Mucosa of rectum (tissue), 2 donors: Measurements from ENCODE around the gene PRDM11.

ENCODE experiments used
- H3K27ac ChIP-seq, 2 donors: one replicate each; pipeline ENCODE4 v1.7.0; 2013; ENCODE audit warnings: inconsistent platforms in 2 of 2, low read depth in 2 of 2, low read length in 2 of 2
- H3K27me3 ChIP-seq, 2 donors: one replicate each; pipeline ENCODE4 v1.7.0; 2013; ENCODE audit warnings: low read length in 2 of 2; ENCODE audit not compliant: control insufficient read depth in 2 of 2, insufficient read depth in 2 of 2
- H3K36me3 ChIP-seq, 2 donors: one replicate each; pipeline ENCODE4 v1.7.0; 2013; ENCODE audit warnings: low read length in 2 of 2; ENCODE audit not compliant: control insufficient read depth in 2 of 2, insufficient read depth in 2 of 2
- H3K4me1 ChIP-seq, 2 donors: one replicate each; pipeline ENCODE4 v1.7.0; 2013; ENCODE audit warnings: low read length in 2 of 2, mild to moderate bottlenecking in 1 of 2; ENCODE audit not compliant: control insufficient read depth in 2 of 2, insufficient read depth in 2 of 2
- H3K4me3 ChIP-seq, 2 donors: one replicate each; pipeline ENCODE4 v1.7.0; 2013; ENCODE audit warnings: low read length in 2 of 2
- H3K9ac ChIP-seq, 2 donors: one replicate each; pipeline ENCODE4 v1.7.0; 2013; ENCODE audit warnings: low read length in 2 of 2, low read depth in 1 of 2, mild to moderate bottlenecking in 1 of 2
- H3K9me3 ChIP-seq, 2 donors: one replicate each; pipeline ENCODE4 v1.7.0; 2013; ENCODE audit warnings: low read length in 2 of 2; ENCODE audit not compliant: control insufficient read depth in 2 of 2
- donor health status: healthy.
- donor health status: Normal muscosa, but diverticular disease.

The PRDM11 gene

DNA sequence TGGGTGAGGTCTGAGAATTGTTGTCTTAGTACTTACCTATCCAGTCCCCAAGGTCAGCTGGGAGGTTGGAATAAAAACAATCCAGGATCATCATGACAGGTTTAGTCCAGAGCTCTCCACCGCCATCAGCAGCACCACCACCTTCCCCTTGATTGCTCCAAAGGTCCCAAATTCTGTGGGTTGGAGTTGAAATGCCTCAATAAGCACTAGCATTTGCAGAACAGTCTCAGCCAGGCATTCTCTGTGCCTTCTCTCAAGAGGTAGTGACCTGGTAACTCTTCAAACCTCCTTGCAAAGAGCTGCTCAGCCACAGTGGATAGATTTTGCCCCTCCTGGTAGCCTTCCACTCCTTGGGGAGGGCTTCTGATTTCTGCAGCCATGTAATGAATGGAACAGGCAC lies 69.6 kb downstream of the PRDM11 start:
- Histone ChIP-seq H3K36me3 (peaks cover 0 to 6% of the 10 kb centered on the region in 2 donors), H3K9ac (no peak overlapping the region), H3K4me1 (no peaks in the 10 kb centered on the region), H3K27me3 (no peaks in the 10 kb centered on the region), H3K4me3 (no peak overlapping the region), H3K27ac (no peak overlapping the region), H3K9me3 (no peaks in the 10 kb centered on the region)

DNA sequence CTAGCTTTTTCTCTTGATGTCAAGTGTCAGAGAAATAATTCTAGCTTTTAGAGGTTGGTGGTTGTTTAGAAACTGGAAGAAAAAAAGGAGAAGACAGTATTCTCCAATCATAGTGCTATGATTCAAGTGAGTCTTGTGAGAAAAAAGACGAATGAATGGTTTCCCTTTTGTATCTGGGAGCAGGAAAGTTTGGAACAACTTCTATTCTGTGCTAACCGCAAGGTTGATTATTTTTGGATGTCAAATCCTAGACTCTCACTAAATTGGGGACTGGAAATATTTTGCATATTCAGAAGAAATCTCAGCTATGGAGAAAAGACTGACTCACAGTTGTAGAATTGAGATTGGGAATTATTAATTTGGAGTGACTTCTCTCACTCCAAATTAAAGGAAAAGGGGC lies 70.5 kb downstream of the PRDM11 start:
- H3K9ac ChIP-seq: no peak overlapping the region
- H3K27ac ChIP-seq: no peak overlapping the region
- no peaks in the 10 kb centered on the region for H3K27me3 ChIP-seq
- no peaks in the 10 kb centered on the region for H3K4me1 ChIP-seq
- no peaks in the 10 kb centered on the region for H3K9me3 ChIP-seq
- H3K4me3 ChIP-seq: no peak overlapping the region
- peaks cover 0 to 10% of the 10 kb centered on the region in 2 donors for H3K36me3 ChIP-seq

DNA sequence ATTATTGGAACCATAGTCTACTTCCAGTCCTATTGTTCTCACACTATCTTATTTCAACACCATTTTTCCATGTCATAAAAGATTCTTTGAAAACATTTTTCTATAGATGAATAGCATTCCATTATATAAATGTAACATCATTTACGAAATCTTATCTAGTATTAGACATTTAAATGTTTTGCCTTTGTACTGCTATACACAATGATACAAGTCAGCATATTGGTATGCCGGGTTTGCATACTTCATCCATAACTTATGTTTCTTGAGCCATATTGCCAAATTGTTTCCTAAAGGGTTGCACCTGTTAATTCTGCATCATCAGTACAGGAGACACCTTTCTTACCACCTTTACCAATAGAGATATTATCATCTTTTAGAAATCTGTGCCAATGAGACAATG lies 71.6 kb downstream of the PRDM11 start:
- no peaks in the 10 kb centered on the region for H3K9me3 ChIP-seq
- H3K36me3 ChIP-seq: peaks cover 0 to 6% of the 10 kb centered on the region in 2 donors
- H3K27ac ChIP-seq: no peak overlapping the region
- no peaks in the 10 kb centered on the region for H3K4me1 ChIP-seq
- H3K27me3 ChIP-seq: no peaks in the 10 kb centered on the region
- no peak overlapping the region for H3K4me3 ChIP-seq
- H3K9ac ChIP-seq: no peak overlapping the region

DNA sequence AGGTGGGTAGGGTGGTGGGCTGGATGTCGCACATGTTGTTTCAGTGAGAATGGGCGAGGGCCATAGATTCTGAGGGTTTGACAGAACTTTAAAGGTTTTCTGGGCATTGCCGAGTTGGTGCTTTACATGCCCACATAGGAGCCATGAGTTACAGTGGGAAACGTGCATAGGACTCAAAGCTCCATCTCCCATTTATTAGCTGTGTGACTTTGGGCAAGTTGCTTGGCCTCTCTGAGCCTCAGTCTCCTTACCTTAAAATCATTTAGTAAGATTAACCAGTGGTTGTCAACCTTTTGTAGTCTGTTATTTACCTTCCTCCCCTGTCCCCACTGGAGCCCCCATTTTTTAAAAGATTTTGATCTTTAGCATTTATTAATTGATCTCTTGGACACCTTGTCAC lies 72.3 kb downstream of the PRDM11 start:
- no peak overlapping the region for H3K27ac ChIP-seq
- no peak overlapping the region for H3K9ac ChIP-seq
- H3K36me3 ChIP-seq: peaks cover 0 to 4% of the 10 kb centered on the region in 2 donors

DNA sequence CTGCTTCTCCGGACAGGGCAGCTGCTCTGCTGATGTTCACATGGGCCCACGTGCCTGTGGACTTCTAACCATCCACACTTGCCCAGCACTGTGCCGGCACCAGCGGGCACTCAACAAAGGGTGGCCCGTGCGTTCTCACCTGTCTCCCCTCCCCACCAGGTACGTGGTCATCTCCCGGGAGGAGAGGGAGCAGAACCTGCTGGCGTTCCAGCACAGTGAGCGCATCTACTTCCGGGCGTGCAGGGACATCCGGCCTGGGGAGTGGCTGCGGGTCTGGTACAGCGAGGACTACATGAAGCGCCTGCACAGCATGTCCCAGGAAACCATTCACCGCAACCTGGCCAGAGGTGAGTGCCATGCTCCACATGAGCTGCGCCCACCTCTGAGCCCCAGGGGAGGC lies 73.0 kb downstream of the PRDM11 start:
- H3K36me3 ChIP-seq: peaks cover 0 to 4% of the 10 kb centered on the region in 2 donors
- no peaks in the 10 kb centered on the region for H3K27me3 ChIP-seq
- H3K4me3 ChIP-seq: no peak overlapping the region
- no peak overlapping the region for H3K27ac ChIP-seq
- no peaks in the 10 kb centered on the region for H3K9me3 ChIP-seq
- H3K9ac ChIP-seq: no peak overlapping the region
- H3K4me1 ChIP-seq: no peaks in the 10 kb centered on the region

More for the DNA sequence above, 72.3 kb downstream of the PRDM11 start:
- Histone ChIP-seq H3K4me1 (no peaks in the 10 kb centered on the region), H3K9me3 (no peaks in the 10 kb centered on the region), H3K4me3 (no peak overlapping the region), H3K27me3 (no peaks in the 10 kb centered on the region)

DNA sequence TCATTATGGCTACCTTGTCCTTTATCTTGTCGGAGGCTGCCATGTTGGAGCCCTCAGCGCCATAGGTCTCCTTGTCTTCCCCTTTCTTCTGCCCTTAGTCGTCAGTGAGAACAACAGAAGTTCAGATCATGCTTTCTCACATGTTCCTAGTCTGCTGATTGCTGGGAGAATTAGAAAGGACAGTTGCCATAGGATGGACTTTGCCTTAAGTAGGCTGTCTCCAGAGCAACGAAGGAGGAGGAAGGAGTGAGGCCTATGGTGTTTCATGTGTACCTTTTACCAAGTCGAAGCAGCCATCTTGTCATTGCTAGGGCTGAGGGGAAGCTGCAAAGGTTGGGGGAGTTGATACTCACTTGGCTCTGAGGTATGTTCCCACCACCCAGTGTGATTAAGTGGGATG lies 77.1 kb downstream of the PRDM11 start:
- no peaks in the 10 kb centered on the region for H3K27me3 ChIP-seq
- H3K9ac ChIP-seq: no peak overlapping the region
- H3K4me1 ChIP-seq: no peaks in the 10 kb centered on the region
- H3K36me3 ChIP-seq: peaks cover 12 to 26% of the 10 kb centered on the region in 2 donors
- H3K4me3 ChIP-seq: no peak overlapping the region
- H3K9me3 ChIP-seq: no peaks in the 10 kb centered on the region
- no peak overlapping the region for H3K27ac ChIP-seq

DNA sequence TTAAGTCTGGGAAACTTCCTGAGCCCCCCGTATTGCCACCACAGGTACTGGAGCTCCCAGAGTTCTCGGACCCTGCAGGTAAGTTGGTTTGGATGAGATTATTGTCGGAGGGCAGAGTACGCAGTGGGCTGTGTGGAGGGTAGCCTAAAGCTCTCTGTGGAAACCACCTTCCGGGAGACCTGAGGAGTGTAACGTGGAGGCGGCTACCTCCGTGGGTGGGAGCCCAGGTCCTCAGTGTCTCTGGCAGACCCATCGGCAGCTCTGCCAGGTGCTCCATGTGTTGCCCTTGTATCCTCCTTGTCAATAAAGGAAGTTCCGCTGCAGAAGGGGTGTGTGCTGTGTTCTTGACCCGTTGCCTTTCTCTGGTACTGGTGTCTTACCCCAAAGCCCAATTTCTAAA lies 78.3 kb downstream of the PRDM11 start:
- H3K4me3 ChIP-seq: no peak overlapping the region
- no peak overlapping the region for H3K27ac ChIP-seq
- no peaks in the 10 kb centered on the region for H3K9me3 ChIP-seq
- no peaks in the 10 kb centered on the region for H3K4me1 ChIP-seq
- no peaks in the 10 kb centered on the region for H3K27me3 ChIP-seq
- H3K36me3 ChIP-seq: peaks cover 12 to 26% of the 10 kb centered on the region in 2 donors
- no peak overlapping the region for H3K9ac ChIP-seq

DNA sequence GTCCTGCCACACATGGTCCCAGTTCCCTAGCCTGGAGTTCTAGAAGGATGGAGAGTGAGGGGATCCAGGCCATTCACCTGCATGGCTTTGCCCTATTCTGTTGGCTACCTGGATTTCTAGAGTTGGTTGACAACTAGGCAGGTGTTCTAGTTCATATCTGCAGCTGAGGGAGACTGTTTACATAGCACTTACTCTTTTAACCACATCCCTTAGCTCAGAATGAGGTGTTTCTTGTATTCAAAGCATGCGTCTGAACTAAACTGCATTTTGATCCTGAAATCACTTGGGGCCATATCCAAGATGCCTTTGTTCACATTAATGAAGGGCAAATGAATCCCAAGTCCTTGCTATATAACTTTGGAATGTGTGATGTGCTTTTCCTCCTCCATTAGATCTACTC lies 78.8 kb downstream of the PRDM11 start:
- Histone ChIP-seq H3K9ac (no peak overlapping the region), H3K36me3 (peaks cover 12 to 26% of the 10 kb centered on the region in 2 donors), H3K4me3 (no peak overlapping the region)

DNA sequence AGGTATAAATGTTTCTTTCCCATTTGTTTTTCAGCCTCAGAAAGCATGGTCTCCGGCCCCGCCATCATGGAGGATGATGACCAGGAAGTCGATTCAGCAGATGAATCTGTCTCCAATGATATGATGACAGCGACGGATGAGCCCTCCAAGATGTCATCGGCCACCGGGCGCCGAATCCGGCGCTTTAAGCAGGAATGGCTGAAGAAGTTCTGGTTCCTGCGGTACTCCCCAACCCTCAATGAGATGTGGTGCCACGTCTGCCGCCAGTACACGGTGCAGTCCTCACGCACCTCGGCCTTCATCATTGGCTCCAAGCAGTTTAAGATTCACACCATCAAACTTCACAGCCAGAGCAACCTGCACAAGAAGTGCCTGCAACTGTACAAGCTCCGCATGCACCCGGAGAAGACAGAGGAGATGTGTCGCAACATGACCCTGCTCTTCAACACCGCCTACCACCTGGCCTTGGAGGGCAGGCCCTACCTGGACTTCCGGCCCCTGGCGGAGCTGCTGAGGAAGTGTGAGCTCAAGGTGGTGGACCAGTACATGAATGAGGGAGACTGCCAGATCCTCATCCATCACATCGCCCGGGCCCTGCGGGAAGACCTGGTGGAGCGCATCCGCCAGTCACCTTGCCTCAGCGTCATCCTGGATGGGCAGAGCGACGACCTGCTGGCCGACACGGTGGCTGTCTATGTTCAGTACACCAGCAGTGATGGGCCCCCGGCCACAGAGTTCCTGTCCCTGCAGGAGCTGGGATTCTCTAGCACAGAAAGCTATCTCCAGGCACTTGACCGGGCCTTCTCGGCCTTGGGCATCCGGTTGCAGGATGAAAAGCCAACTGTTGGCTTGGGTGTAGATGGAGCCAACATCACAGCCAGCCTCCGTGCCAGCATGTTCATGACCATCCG lies 79.8 kb downstream of the PRDM11 start:
- Histone ChIP-seq H3K9ac (no peak overlapping the region), H3K4me1 (no peaks in the 10 kb centered on the region), H3K4me3 (no peak overlapping the region), H3K9me3 (no peaks in the 10 kb centered on the region), H3K27ac (no peak overlapping the region), H3K27me3 (no peaks in the 10 kb centered on the region), H3K36me3 (peaks cover 12 to 26% of the 10 kb centered on the region in 2 donors)

More for the DNA sequence above, 78.8 kb downstream of the PRDM11 start:
- Histone ChIP-seq H3K27me3 (no peaks in the 10 kb centered on the region), H3K4me1 (no peaks in the 10 kb centered on the region), H3K9me3 (no peaks in the 10 kb centered on the region), H3K27ac (no peak overlapping the region)

DNA sequence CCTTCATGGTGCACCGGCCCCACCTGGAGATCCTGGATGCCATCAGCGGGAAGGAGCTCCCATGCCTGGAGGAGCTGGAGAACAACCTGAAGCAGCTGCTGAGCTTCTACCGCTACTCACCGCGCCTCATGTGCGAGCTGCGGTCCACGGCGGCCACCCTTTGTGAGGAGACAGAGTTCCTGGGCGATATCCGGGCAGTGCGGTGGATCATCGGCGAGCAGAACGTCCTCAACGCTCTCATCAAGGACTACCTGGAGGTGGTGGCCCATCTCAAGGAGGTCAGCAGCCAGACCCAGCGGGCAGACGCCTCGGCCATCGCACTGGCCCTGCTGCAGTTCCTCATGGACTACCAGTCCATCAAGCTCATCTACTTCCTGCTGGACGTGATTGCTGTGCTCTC lies 80.5 kb downstream of the PRDM11 start:
- Histone ChIP-seq H3K4me3 (no peak overlapping the region), H3K27ac (no peak overlapping the region), H3K9ac (no peak overlapping the region), H3K9me3 (no peaks in the 10 kb centered on the region), H3K36me3 (peaks cover 12 to 22% of the 10 kb centered on the region in 2 donors), H3K4me1 (no peaks in the 10 kb centered on the region), H3K27me3 (no peaks in the 10 kb centered on the region)
